GM12892 (cell line): ENCODE results near the gene NAXE.
"Not testable (repeated sequence)": the region's sequence is repeated elsewhere in the genome, so short reads cannot be mapped to it uniquely, and the experiment has no call there.

Experiments
- POLR2A ChIP-seq: IDR thresholded peaks from 2 replicates; pipeline ENCODE4 v1.6.1; 2011; ENCODE audit warnings: low read depth, low read length, control low read depth
- POLR2AphosphoS5 ChIP-seq: IDR thresholded peaks from 2 replicates; pipeline ENCODE4 v1.6.1; 2011; ENCODE audit warnings: low read depth, low read length, control low read depth

GRCh38 chr1:156587927-156588326 lies 3.6 kb upstream of the NAXE start:
- not testable (repeated sequence) for TF ChIP-seq POLR2AphosphoS5, POLR2A
